Panc1 (cell line): ENCODE results near the gene SERPINB1. TPM values are rescaled to one million over a fixed set of nuclear protein-coding genes. Genes with fewer than 3 reads are reported as not detected.
"Not testable (repeated sequence)": the region's sequence is repeated elsewhere in the genome, so short reads cannot be mapped to it uniquely, and the experiment has no call there.

Experiments
- ATAC-seq: fragments of 200-7000 bp; cut with Tn5 transposase; 2 replicates; pipeline ENCODE4 v1.9.1; 2020; ENCODE audit warnings: mild to moderate bottlenecking, moderate library complexity
- BruUV-seq: library from RNA; stranded (reverse); fragments of 400-500 nt; replicated peaks from 2 replicates; lab custom pipeline; 2021; lab: Mats Ljungman, UMichigan
- CTCF ChIA-PET: fragments of 300-600 bp; sonication (Branson Sonifier 250); formaldehyde crosslinking; loops from one replicate; lab custom pipeline; 2022; ENCODE audit warnings: antibody characterized with exemption; lab: Charles Lee
- POLR2A ChIA-PET: fragments of 300-600 bp; sonication (Branson Sonifier 250); formaldehyde crosslinking; loops from one replicate; lab custom pipeline; 2022; ENCODE audit warnings: antibody characterized with exemption; lab: Charles Lee
- DNase-seq: peaks from one replicate; pipeline ENCODE4 v3.0.0-alpha.2; 2010; ENCODE audit warnings: low read depth, low spot score
- H3K27ac ChIP-seq: 2 replicates; pipeline ENCODE4 v1.5.1; 2011; ENCODE audit warnings: mild to moderate bottlenecking, low read length, inconsistent platforms
- H3K27me3 ChIP-seq: fragments of 200-500 bp; sonication (Bioruptor generic); 2 replicates; pipeline ENCODE4 v1.6.0; 2014; ENCODE audit warnings: low read length, inconsistent platforms; ENCODE audit not compliant: control insufficient read depth, insufficient read depth
- H3K36me3 ChIP-seq: fragments of 200-500 bp; sonication (Bioruptor generic); 2 replicates; pipeline ENCODE4 v1.5.1; 2014; ENCODE audit warnings: inconsistent platforms, mild to moderate bottlenecking, low read length, moderate library complexity; ENCODE audit not compliant: control insufficient read depth, insufficient read depth
- H3K4me1 ChIP-seq: 2 replicates; pipeline ENCODE4 v1.5.1; 2011; ENCODE audit warnings: inconsistent platforms, mild to moderate bottlenecking, low read length, moderate library complexity; ENCODE audit not compliant: control insufficient read depth, insufficient read depth
- H3K4me3 ChIP-seq, 2 experiments: 2 replicates each; pipeline ENCODE4 v1.5.1; 2011 to 2012; ENCODE audit warnings: low read depth in 2 of 2, low read length in 2 of 2, mild to moderate bottlenecking in 2 of 2, inconsistent platforms in 1 of 2, moderate library complexity in 1 of 2
- H3K9me3 ChIP-seq: fragments of 200-500 bp; sonication (Bioruptor generic); 2 replicates; pipeline ENCODE4 v1.5.1; 2014; ENCODE audit warnings: low read depth, mild to moderate bottlenecking, inconsistent platforms, low read length, moderate library complexity; ENCODE audit not compliant: control insufficient read depth, insufficient read depth
- POLR2AphosphoS5 ChIP-seq: IDR thresholded peaks from 2 replicates; pipeline ENCODE4 v1.6.1; 2012; ENCODE audit warnings: mild to moderate bottlenecking, low read depth, low read length, moderate library complexity
- SIN3A ChIP-seq: IDR thresholded peaks from 2 replicates; pipeline ENCODE4 v1.6.1; 2012; ENCODE audit warnings: low read depth, mild to moderate bottlenecking, low read length, moderate library complexity, borderline replicate concordance; ENCODE audit not compliant: insufficient read depth
- TCF7L2 ChIP-seq: IDR thresholded peaks from 2 replicates; pipeline ENCODE4 v1.6.1; 2011; ENCODE audit warnings: mild to moderate bottlenecking, low read depth, low read length, inconsistent platforms
- in situ Hi-C: cut with HindIII; loops from 2 replicates; pipeline ENCODE4 v1.10.0; 2016; ENCODE audit warnings: low sequenced_read_pairs, low pct_unique_long_range_greater_than_20kb
- intact Hi-C: fragments of 100-400 bp; cut with micrococcal nuclease; formaldehyde crosslinking; loops from one replicate; pipeline ENCODE4 v1.10.0; 2022; ENCODE audit not compliant: unreplicated experiment
- total RNA-seq: library from RNA; stranded (reverse); gene quantifications from one replicate; pipeline ENCODE4 v1.2.1, GENCODE V29; 2021; ENCODE audit not compliant: unreplicated experiment
- TF ChIP-seq, protein P1 (sequence below): fragments of 450-650 bp; IDR thresholded peaks from 2 replicates; pipeline ENCODE4 v1.5.1; 2017; ENCODE audit warnings: mild to moderate bottlenecking
- TF ChIP-seq, protein P2 (sequence below), 2 experiments: IDR thresholded peaks; 2 replicates each; pipeline ENCODE4 v1.6.1; 2011 to 2012; ENCODE audit warnings: low read depth in 2 of 2, control low read depth in 1 of 2, low read length in 1 of 2, mild to moderate bottlenecking in 1 of 2, moderate library complexity in 1 of 2; ENCODE audit not compliant: insufficient read depth in 1 of 2

The SERPINB1 gene
- total RNA-seq, 1 experiment from 2014 or later = 40.8 TPM

DNA sequence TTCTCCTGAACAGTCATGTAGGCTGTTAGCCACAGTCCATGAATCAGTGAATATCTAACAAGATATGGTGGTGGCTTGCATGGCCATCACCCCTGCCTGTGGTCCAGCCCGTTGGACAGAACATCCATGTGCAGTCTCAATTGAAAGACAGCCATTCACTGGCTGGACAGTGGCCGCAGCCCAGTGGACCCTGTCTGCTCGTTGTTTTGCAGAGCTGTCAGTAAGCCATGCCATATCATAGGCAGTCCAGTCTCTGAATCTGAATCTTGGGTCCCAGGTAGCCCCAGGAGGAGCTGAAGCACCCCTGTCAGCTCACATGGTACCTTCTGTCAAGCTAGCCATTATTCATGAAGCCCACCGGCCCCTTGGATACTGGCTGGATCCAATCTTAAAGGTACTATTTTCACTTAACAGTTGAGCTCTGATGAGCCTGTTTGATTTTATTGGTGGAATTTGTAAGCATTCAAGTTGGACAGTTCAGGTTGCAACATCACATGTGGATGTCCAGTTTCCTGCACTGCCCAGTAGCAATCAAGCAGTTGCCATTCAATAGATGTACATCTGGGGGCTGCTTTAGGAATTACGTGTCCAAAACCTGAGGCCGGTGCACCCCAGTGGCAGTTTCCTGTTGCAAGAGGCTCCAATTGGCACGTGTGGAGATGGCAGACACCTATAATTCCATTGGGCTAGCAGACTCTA, 37.8 kb downstream of the SERPINB1 start:
- no peak; the same call in 1 of the 2 replicates for ATAC-seq
- intact Hi-C loops (no loop called here), in situ Hi-C loops (no loop called here)
- no peaks in the 10 kb centered on the region for H3K9me3 ChIP-seq
- no peak for DNase-seq
- no peaks in the 10 kb centered on the region for H3K36me3 ChIP-seq
- H3K27me3 ChIP-seq = no peaks in the 10 kb centered on the region
- no peak overlapping the region for H3K27ac ChIP-seq
- ChIA-PET CTCF (no interaction called here), POLR2A (interaction anchor here (0.6 kb wide), 1 partner anchor 250 kb away, joined by 4 read pairs; no protein-coding TSS in a partner anchor)
- TF ChIP-seq, protein P1, sequence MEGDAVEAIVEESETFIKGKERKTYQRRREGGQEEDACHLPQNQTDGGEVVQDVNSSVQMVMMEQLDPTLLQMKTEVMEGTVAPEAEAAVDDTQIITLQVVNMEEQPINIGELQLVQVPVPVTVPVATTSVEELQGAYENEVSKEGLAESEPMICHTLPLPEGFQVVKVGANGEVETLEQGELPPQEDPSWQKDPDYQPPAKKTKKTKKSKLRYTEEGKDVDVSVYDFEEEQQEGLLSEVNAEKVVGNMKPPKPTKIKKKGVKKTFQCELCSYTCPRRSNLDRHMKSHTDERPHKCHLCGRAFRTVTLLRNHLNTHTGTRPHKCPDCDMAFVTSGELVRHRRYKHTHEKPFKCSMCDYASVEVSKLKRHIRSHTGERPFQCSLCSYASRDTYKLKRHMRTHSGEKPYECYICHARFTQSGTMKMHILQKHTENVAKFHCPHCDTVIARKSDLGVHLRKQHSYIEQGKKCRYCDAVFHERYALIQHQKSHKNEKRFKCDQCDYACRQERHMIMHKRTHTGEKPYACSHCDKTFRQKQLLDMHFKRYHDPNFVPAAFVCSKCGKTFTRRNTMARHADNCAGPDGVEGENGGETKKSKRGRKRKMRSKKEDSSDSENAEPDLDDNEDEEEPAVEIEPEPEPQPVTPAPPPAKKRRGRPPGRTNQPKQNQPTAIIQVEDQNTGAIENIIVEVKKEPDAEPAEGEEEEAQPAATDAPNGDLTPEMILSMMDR = no peak
- TF ChIP-seq TCF7L2 (no peak), POLR2AphosphoS5 (no peak), SIN3A (no peak)
- TF ChIP-seq, protein P2, sequence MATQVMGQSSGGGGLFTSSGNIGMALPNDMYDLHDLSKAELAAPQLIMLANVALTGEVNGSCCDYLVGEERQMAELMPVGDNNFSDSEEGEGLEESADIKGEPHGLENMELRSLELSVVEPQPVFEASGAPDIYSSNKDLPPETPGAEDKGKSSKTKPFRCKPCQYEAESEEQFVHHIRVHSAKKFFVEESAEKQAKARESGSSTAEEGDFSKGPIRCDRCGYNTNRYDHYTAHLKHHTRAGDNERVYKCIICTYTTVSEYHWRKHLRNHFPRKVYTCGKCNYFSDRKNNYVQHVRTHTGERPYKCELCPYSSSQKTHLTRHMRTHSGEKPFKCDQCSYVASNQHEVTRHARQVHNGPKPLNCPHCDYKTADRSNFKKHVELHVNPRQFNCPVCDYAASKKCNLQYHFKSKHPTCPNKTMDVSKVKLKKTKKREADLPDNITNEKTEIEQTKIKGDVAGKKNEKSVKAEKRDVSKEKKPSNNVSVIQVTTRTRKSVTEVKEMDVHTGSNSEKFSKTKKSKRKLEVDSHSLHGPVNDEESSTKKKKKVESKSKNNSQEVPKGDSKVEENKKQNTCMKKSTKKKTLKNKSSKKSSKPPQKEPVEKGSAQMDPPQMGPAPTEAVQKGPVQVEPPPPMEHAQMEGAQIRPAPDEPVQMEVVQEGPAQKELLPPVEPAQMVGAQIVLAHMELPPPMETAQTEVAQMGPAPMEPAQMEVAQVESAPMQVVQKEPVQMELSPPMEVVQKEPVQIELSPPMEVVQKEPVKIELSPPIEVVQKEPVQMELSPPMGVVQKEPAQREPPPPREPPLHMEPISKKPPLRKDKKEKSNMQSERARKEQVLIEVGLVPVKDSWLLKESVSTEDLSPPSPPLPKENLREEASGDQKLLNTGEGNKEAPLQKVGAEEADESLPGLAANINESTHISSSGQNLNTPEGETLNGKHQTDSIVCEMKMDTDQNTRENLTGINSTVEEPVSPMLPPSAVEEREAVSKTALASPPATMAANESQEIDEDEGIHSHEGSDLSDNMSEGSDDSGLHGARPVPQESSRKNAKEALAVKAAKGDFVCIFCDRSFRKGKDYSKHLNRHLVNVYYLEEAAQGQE (IDR thresholded peaks at IDR 0.05; ENCODE audit: insufficient read depth in 1 of 2, low read depth in 2 of 2, low read length in 1 of 2) = no peak
- no peaks in the 10 kb centered on the region for H3K4me1 ChIP-seq
- no peak overlapping the region for H3K4me3 ChIP-seq
- no TSS peak for BruUV-seq

DNA sequence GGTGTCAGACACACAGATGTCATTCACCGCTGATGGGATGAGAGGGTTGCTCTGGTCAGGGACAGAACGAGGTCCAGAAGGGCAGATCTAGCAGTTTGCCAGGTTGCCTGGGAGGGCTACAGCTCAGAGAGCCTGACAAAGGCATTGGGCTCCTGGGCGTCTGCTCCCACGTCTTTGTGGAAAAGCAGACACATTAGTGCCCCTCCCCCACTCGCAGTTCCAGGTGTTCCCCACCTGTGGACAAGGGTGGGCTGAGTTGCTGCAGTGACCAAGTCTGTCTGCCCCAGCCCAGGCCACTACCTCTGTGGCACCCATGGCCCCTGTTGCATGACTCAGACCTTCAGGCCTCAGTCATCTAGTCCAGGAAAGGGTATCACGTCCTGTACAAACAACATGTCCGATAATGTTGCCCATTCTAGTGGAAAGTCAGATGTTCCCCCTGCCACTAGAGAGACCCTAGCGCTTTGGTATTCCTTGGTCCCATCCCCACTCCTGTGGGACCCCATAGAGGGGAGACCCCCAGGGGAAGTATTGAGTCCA, 39.1 kb downstream of the SERPINB1 start:
- Histone ChIP-seq H3K27ac (no peak overlapping the region), H3K36me3 (no peaks in the 10 kb centered on the region), H3K4me1 (no peaks in the 10 kb centered on the region), H3K9me3 (no peaks in the 10 kb centered on the region), H3K4me3 (no peak overlapping the region), H3K27me3 (no peaks in the 10 kb centered on the region)
- in situ Hi-C loops (no loop called here), intact Hi-C loops (no loop called here)
- ChIA-PET POLR2A (no interaction called here), CTCF (no interaction called here)
- ATAC-seq (no peak), DNase-seq (no peak)
- TF ChIP-seq POLR2AphosphoS5 = no peak
- TF ChIP-seq, protein P1 = no peak
- no peak for TF ChIP-seq SIN3A
- TF ChIP-seq, protein P2 (IDR thresholded peaks at IDR 0.05; ENCODE audit: insufficient read depth in 1 of 2, low read depth in 2 of 2, low read length in 1 of 2) = no peak
- no peak for TF ChIP-seq TCF7L2
- no TSS peak for BruUV-seq

DNA sequence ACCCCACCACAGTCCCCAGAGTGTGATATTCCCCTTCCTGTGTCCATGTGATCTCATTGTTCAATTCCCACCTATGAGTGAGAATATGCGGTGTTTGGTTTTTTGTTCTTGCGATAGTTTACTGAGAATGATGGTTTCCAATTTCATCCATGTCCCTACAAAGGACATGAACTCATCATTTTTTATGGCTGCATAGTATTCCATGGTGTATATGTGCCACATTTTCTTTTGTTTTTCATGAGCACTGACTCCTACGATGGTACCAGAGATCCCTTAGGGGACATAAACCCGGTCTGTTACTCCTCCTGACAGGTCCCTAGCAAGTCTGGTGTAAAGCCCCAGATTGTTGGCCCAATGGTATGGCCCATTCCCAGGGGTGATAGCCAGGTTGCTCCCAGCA, 40.0 kb downstream of the SERPINB1 start:
- CTCF ChIA-PET, H3K4me1 ChIP-seq: not testable (repeated sequence)

More for the DNA sequence above, 40.0 kb downstream of the SERPINB1 start:
- intact Hi-C loops, H3K4me3 ChIP-seq, H3K9me3 ChIP-seq, POLR2A ChIA-PET, H3K27me3 ChIP-seq, ATAC-seq, DNase-seq, H3K27ac ChIP-seq, H3K36me3 ChIP-seq, in situ Hi-C loops, BruUV-seq: not testable (repeated sequence)
